HEK293 (cell line): Measurements from ENCODE around the gene ABCA5.

Experiments
- EGR2 ChIP-seq: fragments of 450-650 bp; formaldehyde crosslinking; IDR thresholded peaks from 2 replicates; pipeline ENCODE4 v1.5.1; 2016; ENCODE audit warnings: low read depth, missing biosample characterization, missing genetic modification characterization
- GLI2 ChIP-seq: fragments of 450-650 bp; formaldehyde crosslinking; IDR thresholded peaks from 2 replicates; pipeline ENCODE4; 2017; ENCODE audit warnings: missing biosample characterization, missing genetic modification characterization, low read depth, borderline replicate concordance
- GLIS1 ChIP-seq: fragments of 450-650 bp; formaldehyde crosslinking; IDR thresholded peaks from 2 replicates; pipeline ENCODE4 v1.5.1; 2016; ENCODE audit warnings: missing biosample characterization, missing genetic modification characterization
- HOXC10 ChIP-seq: sonication (generic); formaldehyde crosslinking; IDR thresholded peaks from 2 replicates; pipeline ENCODE4 v1.8.1; 2023; ENCODE audit warnings: mild to moderate bottlenecking, missing genetic modification reagents
- KLF10 ChIP-seq: fragments of 450-650 bp; IDR thresholded peaks from 2 replicates; pipeline ENCODE4 v1.5.1; 2018; ENCODE audit warnings: missing biosample characterization, mild to moderate bottlenecking, missing genetic modification characterization
- KLF16 ChIP-seq: fragments of 450-650 bp; formaldehyde crosslinking; IDR thresholded peaks from 2 replicates; pipeline ENCODE4 v1.5.1; 2017; ENCODE audit warnings: missing biosample characterization, missing genetic modification characterization
- KLF7 ChIP-seq: fragments of 450-650 bp; formaldehyde crosslinking; IDR thresholded peaks from 2 replicates; pipeline ENCODE4 v1.5.1; 2016; ENCODE audit warnings: missing biosample characterization, missing genetic modification characterization, borderline replicate concordance
- REPIN1 ChIP-seq: fragments of 450-650 bp; formaldehyde crosslinking; IDR thresholded peaks from 2 replicates; pipeline ENCODE4 v1.5.1; 2017; ENCODE audit warnings: missing biosample characterization, missing genetic modification characterization, low read depth
- ZBTB20 ChIP-seq: fragments of 450-650 bp; formaldehyde crosslinking; IDR thresholded peaks from 2 replicates; pipeline ENCODE4 v1.5.1; 2016; ENCODE audit warnings: missing biosample characterization, missing genetic modification characterization
- ZBTB7A ChIP-seq: fragments of 450-650 bp; formaldehyde crosslinking; IDR thresholded peaks from 2 replicates; pipeline ENCODE4 v1.5.1; 2016; ENCODE audit warnings: low read depth, missing biosample characterization, missing genetic modification characterization
- ZBTB8A ChIP-seq: fragments of 450-650 bp; formaldehyde crosslinking; IDR thresholded peaks from 2 replicates; pipeline ENCODE4 v1.5.1; 2016; ENCODE audit warnings: missing biosample characterization, missing genetic modification characterization
- ZNF133 ChIP-seq: fragments of 450-650 bp; formaldehyde crosslinking; IDR thresholded peaks from 2 replicates; pipeline ENCODE4 v1.5.1; 2016; ENCODE audit warnings: missing biosample characterization, missing genetic modification characterization
- ZNF146 ChIP-seq: fragments of 450-650 bp; formaldehyde crosslinking; IDR thresholded peaks from 2 replicates; pipeline ENCODE4 v1.5.1; 2016; ENCODE audit warnings: missing biosample characterization, missing genetic modification characterization
- ZNF184 ChIP-seq: fragments of 450-650 bp; IDR thresholded peaks from 2 replicates; pipeline ENCODE4 v1.5.1; 2018; ENCODE audit warnings: missing biosample characterization, mild to moderate bottlenecking, missing genetic modification characterization
- ZNF366 ChIP-seq: fragments of 450-650 bp; formaldehyde crosslinking; conservative IDR thresholded peaks from 2 replicates; pipeline ENCODE4 v1.5.1; 2016; ENCODE audit warnings: missing biosample characterization, missing genetic modification characterization
- ZNF544 ChIP-seq: fragments of 450-650 bp; formaldehyde crosslinking; IDR thresholded peaks from 2 replicates; pipeline ENCODE4 v1.5.0; 2017; ENCODE audit warnings: missing biosample characterization, missing genetic modification characterization
- ZNF600 ChIP-seq: fragments of 450-650 bp; formaldehyde crosslinking; IDR thresholded peaks from 2 replicates; pipeline ENCODE4 v1.5.1; 2016; ENCODE audit warnings: missing biosample characterization, missing genetic modification characterization
- ZNF777 ChIP-seq: fragments of 450-650 bp; formaldehyde crosslinking; IDR thresholded peaks from 2 replicates; pipeline ENCODE4 v1.5.1; 2017; ENCODE audit warnings: missing biosample characterization, missing genetic modification characterization, borderline replicate concordance
- TF ChIP-seq, protein P1 (sequence below): fragments of 450-650 bp; formaldehyde crosslinking; IDR thresholded peaks from 2 replicates; pipeline ENCODE4 v1.5.1; 2016; ENCODE audit warnings: missing biosample characterization, missing genetic modification characterization, low read depth
- TF ChIP-seq, protein P2 (sequence below): fragments of 450-650 bp; formaldehyde crosslinking; IDR thresholded peaks from 2 replicates; pipeline ENCODE4 v1.5.1; 2016; ENCODE audit warnings: missing biosample characterization, missing genetic modification characterization
- TF ChIP-seq, protein P3 (sequence below): fragments of 450-650 bp; formaldehyde crosslinking; IDR thresholded peaks from 2 replicates; pipeline ENCODE4 v1.5.1; 2017; ENCODE audit warnings: missing biosample characterization, missing genetic modification characterization
- TF ChIP-seq, protein P4 (sequence below): fragments of 450-650 bp; formaldehyde crosslinking; IDR thresholded peaks from 2 replicates; pipeline ENCODE4 v1.5.1; 2016; ENCODE audit warnings: missing biosample characterization, missing genetic modification characterization, borderline replicate concordance
- TF ChIP-seq, protein P5 (sequence below): fragments of 450-650 bp; IDR thresholded peaks from 2 replicates; pipeline ENCODE4 v1.5.1; 2018; ENCODE audit warnings: missing biosample characterization, missing genetic modification characterization
- TF ChIP-seq, protein P6 (sequence below): fragments of 450-650 bp; formaldehyde crosslinking; optimal IDR thresholded peaks from 2 replicates; pipeline ENCODE3; 2016; ENCODE audit warnings: missing biosample characterization, mild to moderate bottlenecking, missing genetic modification characterization
- TF ChIP-seq, protein P7 (sequence below): fragments of 450-650 bp; formaldehyde crosslinking; IDR thresholded peaks from 2 replicates; pipeline ENCODE4 v1.5.1; 2016; ENCODE audit warnings: missing biosample characterization, missing genetic modification characterization

The ABCA5 gene

DNA sequence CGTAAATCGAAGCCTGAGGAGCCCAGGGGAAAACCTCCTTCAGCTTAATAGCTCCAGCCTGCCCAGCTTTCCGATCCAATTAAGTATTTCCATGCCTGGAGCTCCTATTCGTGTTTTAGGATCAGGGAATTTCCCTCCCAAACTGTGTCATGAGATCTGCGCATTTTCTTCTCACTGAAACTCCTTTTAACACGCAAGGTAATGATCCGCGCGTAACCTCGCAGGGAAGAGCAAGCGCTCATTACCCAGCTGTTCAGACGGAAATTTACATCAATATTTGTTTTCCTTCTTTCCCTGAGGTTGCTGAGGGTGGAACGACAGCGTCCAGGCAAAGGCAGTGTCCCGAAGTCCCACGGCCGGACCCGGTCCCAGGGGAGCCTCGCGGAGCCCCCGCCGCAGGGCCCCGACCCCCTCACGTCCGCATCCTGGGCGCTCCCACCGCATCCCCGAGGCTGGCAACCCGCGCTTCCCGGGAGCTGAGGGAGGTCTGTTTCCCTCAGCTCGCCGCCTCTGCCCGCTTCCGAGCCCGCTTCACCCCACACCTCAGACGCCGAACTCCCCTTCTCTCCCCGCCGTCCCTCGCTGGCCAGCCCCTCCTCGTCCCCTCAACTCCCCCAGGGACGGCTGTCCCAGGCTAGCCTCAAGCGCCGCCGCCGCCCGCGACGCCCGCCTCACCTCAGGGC, 415 bp downstream of the ABCA5 start (continued):
- TF ChIP-seq, protein P1, sequence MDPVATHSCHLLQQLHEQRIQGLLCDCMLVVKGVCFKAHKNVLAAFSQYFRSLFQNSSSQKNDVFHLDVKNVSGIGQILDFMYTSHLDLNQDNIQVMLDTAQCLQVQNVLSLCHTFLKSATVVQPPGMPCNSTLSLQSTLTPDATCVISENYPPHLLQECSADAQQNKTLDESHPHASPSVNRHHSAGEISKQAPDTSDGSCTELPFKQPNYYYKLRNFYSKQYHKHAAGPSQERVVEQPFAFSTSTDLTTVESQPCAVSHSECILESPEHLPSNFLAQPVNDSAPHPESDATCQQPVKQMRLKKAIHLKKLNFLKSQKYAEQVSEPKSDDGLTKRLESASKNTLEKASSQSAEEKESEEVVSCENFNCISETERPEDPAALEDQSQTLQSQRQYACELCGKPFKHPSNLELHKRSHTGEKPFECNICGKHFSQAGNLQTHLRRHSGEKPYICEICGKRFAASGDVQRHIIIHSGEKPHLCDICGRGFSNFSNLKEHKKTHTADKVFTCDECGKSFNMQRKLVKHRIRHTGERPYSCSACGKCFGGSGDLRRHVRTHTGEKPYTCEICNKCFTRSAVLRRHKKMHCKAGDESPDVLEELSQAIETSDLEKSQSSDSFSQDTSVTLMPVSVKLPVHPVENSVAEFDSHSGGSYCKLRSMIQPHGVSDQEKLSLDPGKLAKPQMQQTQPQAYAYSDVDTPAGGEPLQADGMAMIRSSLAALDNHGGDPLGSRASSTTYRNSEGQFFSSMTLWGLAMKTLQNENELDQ = no peak
- TF ChIP-seq KLF7 (tag by site-specific recombination) (0 out of 2 replicates have a peak, but pooled peaks have one; percentile 21), EGR2 (tag by site-specific recombination) (peak; percentile 15; the same call in 1 of the 2 replicates), ZBTB7A (tag by site-specific recombination) (peak; percentile 54; the same call in 1 of the 2 replicates), ZNF600 (tag by site-specific recombination) (peak; percentile 55), ZBTB8A (tag by site-specific recombination) (peak; percentile 61), ZNF544 (no peak), REPIN1 (tag by site-specific recombination) (peak; percentile 77; the same call in 1 of the 2 replicates), ZBTB20 (tag by site-specific recombination) (peak; percentile 72; the same call in 1 of the 2 replicates), GLI2 (tag by site-specific recombination) (no peak), KLF16 (peak; percentile 43; the same call in 1 of the 2 replicates), KLF10 (tag by site-specific recombination) (0 out of 2 replicates have a peak, but pooled peaks have one; percentile 7), HOXC10 (CRISPR knock-in tag) (no peak), ZNF777 (tag by site-specific recombination) (peak; percentile 85), ZNF366 (peak; percentile 58), ZNF184 (tag by site-specific recombination) (no peak), GLIS1 (tag by site-specific recombination) (peak; percentile 80), ZNF146 (tag by site-specific recombination) (peak; percentile 11; the same call in 1 of the 2 replicates), ZNF133 (no peak)
- TF ChIP-seq, protein P2, sequence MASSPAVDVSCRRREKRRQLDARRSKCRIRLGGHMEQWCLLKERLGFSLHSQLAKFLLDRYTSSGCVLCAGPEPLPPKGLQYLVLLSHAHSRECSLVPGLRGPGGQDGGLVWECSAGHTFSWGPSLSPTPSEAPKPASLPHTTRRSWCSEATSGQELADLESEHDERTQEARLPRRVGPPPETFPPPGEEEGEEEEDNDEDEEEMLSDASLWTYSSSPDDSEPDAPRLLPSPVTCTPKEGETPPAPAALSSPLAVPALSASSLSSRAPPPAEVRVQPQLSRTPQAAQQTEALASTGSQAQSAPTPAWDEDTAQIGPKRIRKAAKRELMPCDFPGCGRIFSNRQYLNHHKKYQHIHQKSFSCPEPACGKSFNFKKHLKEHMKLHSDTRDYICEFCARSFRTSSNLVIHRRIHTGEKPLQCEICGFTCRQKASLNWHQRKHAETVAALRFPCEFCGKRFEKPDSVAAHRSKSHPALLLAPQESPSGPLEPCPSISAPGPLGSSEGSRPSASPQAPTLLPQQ = no peak
- TF ChIP-seq, protein P3, sequence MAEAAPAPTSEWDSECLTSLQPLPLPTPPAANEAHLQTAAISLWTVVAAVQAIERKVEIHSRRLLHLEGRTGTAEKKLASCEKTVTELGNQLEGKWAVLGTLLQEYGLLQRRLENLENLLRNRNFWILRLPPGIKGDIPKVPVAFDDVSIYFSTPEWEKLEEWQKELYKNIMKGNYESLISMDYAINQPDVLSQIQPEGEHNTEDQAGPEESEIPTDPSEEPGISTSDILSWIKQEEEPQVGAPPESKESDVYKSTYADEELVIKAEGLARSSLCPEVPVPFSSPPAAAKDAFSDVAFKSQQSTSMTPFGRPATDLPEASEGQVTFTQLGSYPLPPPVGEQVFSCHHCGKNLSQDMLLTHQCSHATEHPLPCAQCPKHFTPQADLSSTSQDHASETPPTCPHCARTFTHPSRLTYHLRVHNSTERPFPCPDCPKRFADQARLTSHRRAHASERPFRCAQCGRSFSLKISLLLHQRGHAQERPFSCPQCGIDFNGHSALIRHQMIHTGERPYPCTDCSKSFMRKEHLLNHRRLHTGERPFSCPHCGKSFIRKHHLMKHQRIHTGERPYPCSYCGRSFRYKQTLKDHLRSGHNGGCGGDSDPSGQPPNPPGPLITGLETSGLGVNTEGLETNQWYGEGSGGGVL (tag by site-specific recombination) = peak; percentile 55
- TF ChIP-seq, protein P4, sequence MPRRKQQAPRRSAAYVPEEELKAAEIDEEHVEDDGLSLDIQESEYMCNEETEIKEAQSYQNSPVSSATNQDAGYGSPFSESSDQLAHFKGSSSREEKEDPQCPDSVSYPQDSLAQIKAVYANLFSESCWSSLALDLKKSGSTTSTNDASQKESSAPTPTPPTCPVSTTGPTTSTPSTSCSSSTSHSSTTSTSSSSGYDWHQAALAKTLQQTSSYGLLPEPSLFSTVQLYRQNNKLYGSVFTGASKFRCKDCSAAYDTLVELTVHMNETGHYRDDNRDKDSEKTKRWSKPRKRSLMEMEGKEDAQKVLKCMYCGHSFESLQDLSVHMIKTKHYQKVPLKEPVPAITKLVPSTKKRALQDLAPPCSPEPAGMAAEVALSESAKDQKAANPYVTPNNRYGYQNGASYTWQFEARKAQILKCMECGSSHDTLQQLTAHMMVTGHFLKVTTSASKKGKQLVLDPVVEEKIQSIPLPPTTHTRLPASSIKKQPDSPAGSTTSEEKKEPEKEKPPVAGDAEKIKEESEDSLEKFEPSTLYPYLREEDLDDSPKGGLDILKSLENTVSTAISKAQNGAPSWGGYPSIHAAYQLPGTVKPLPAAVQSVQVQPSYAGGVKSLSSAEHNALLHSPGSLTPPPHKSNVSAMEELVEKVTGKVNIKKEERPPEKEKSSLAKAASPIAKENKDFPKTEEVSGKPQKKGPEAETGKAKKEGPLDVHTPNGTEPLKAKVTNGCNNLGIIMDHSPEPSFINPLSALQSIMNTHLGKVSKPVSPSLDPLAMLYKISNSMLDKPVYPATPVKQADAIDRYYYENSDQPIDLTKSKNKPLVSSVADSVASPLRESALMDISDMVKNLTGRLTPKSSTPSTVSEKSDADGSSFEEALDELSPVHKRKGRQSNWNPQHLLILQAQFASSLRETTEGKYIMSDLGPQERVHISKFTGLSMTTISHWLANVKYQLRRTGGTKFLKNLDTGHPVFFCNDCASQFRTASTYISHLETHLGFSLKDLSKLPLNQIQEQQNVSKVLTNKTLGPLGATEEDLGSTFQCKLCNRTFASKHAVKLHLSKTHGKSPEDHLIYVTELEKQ (tag by site-specific recombination) = 0 out of 2 replicates have a peak, but pooled peaks have one; percentile 12
- TF ChIP-seq, protein P5, sequence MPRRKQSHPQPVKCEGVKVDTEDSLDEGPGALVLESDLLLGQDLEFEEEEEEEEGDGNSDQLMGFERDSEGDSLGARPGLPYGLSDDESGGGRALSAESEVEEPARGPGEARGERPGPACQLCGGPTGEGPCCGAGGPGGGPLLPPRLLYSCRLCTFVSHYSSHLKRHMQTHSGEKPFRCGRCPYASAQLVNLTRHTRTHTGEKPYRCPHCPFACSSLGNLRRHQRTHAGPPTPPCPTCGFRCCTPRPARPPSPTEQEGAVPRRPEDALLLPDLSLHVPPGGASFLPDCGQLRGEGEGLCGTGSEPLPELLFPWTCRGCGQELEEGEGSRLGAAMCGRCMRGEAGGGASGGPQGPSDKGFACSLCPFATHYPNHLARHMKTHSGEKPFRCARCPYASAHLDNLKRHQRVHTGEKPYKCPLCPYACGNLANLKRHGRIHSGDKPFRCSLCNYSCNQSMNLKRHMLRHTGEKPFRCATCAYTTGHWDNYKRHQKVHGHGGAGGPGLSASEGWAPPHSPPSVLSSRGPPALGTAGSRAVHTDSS (tag by site-specific recombination) = no peak
- TF ChIP-seq, protein P6, sequence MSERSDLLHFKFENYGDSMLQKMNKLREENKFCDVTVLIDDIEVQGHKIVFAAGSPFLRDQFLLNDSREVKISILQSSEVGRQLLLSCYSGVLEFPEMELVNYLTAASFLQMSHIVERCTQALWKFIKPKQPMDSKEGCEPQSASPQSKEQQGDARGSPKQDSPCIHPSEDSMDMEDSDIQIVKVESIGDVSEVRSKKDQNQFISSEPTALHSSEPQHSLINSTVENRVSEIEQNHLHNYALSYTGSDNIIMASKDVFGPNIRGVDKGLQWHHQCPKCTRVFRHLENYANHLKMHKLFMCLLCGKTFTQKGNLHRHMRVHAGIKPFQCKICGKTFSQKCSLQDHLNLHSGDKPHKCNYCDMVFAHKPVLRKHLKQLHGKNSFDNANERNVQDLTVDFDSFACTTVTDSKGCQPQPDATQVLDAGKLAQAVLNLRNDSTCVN (tag by site-specific recombination) = peak; percentile 96
- TF ChIP-seq, protein P7, sequence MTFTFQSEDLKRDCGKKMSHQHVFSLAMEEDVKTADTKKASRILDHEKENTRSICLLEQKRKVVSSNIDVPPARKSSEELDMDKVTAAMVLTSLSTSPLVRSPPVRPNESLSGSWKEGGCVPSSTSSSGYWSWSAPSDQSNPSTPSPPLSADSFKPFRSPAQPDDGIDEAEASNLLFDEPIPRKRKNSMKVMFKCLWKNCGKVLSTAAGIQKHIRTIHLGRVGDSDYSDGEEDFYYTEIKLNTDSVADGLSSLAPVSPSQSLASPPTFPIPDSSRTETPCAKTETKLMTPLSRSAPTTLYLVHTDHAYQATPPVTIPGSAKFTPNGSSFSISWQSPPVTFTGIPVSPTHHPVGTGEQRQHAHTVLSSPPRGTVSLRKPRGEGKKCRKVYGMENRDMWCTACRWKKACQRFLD (tag by site-specific recombination) = no peak
